HG03064 (cell line): ENCODE measurements around the gene DNAH8.

ENCODE experiments used
- ATAC-seq: cut with Tn5 transposase; IDR thresholded peaks from one replicate; pipeline ENCODE4 v1.9.1; 2021; ENCODE audit warnings: low read depth; ENCODE audit not compliant: unreplicated experiment

DNAH8 gene

GRCh38 chr6:38944655-38945279 is 229.7 kb downstream of the DNAH8 start:
- no peak for ATAC-seq

DNA sequence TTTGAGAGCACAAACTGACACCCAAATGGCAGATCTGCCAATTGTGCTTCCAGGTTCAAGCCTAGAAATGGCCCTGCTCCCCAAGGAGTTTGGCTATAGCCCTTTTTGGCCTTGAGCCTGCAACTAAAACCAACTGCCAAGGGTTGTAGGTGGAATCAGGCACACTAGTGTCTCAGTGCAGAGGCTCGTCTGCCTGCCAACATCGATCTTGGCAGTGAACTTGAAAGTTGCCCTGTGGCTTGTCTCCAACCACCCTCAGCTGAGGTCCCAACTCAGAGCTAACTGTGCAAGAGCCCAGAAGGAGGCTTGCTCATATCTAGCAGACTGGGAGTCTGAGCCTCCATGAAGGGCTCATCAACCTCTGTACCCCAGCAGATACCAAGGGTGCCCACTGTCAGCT is 240.8 kb downstream of the DNAH8 start:
- no peak for ATAC-seq

GRCh38 chr6:38957426-38957825 is 242.3 kb downstream of the DNAH8 start:
- no peak for ATAC-seq

GRCh38 chr6:38959138-38959537 is 244.0 kb downstream of the DNAH8 start:
- ATAC-seq: no peak

- no peak for ATAC-seq
Measured at GRCh38 chr6:38968702-38969149, 253.6 kb downstream of the DNAH8 start.

- no peak for ATAC-seq
Measured at GRCh38 chr6:38973178-38974057, 258.3 kb downstream of the DNAH8 start.

DNA sequence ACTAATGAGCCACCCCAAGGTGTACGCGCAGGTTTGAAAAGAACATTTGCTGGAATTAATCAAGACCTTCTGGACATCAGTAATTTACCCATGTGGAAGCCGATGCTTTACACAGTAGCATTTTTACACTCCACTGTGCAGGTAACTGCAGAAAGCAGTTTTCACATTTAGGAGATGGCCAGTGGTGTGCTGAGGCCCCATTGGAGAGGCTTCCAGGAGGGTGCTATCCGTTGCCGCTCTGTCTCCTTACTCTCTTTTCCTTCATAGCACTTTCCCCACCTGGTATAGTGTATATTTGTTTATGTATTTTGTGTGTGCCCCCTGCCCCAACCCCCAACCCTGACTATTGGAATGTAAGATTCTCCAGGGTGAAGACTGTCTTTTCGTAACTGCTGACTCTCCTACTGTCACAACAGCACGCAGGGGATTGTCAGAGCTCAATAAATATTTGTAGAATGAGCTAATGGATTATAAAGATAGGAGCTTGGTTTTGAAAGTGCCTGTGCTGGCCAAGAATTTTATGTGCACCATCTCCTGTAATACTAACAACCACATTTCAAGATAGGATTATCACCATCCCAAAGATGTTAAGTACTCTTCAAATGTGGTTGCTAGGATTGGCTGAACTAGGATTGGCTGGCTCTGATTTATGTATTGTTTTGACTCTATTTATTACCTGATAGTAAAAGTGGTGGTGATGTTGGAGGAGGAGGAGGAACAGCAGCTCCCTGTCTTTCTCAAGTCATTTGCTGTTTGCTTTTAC is 259.5 kb downstream of the DNAH8 start:
- no peak for ATAC-seq

DNA sequence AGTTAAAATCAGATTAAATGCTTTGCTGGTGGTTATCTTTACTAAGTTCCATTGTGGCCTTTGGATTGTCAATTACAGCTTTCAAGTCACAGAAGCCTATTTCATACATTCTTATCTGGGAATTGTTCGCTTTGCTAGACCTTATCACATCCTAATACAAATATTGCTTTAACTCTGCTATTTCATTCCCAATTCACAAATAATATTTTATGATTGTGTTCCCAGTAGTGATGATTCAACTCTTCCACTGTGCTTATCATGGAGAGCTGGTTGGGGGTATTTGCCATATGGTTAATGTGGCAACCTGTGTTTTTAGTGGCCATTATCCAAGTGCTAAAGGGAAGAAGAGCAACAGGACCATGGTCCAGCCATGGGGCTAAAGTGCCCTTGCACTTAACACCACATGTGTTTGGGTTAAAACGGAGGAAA is 260.5 kb downstream of the DNAH8 start:
- no peak for ATAC-seq

DNA sequence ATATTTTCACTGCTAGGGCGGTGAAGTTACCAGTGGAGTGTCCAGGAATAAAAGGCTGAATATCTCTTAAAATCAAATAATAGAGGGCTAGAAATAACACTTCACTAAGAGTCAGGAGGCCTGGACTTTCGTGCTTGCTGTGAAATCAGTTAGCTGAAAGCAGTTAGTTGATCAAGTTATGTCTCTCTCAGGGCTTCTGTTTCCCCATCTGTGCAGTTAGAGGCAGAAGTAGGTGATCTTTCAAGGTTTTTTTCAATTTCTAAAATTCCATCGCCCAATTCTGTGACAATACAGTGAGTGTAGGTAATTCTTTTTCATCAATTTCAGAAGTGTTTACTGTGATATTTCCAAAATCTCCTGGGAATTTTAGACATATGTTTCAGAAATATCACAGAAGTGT is 260.9 kb downstream of the DNAH8 start:
- ATAC-seq: no peak

DNA sequence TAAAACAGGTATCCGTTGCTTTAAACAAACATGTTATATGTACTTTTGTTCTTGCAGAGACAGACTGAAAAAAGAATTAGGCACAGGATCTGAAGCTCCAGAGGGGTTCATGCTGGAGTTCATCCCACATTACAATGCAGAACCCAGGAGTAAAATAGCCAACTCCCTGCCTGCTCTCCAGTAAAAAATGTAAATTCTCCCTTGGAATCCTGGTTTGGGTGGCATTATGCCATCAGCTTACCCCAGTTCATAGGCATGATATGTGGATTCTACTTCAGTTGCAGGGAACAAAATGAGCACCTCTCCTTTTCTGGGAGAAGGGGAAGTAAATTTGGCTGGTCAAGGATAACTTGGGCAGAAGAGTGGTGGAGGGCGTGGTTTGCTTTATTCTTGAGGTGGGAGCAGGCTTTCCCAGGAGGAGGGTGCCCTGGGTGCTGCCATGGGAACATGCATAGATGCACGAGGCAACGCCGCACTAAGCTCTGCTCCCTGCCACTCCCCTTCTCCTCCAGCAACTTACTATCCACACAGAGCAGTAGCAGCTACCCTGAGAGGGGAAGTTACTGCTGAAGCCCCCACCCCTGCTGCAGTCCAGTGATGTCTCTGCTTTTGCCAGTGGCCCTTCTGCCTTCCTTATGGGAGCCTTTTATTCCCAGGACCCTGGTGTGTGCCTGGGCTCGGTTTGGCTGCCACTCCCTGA is 261.8 kb downstream of the DNAH8 start:
- ATAC-seq: no peak

DNA sequence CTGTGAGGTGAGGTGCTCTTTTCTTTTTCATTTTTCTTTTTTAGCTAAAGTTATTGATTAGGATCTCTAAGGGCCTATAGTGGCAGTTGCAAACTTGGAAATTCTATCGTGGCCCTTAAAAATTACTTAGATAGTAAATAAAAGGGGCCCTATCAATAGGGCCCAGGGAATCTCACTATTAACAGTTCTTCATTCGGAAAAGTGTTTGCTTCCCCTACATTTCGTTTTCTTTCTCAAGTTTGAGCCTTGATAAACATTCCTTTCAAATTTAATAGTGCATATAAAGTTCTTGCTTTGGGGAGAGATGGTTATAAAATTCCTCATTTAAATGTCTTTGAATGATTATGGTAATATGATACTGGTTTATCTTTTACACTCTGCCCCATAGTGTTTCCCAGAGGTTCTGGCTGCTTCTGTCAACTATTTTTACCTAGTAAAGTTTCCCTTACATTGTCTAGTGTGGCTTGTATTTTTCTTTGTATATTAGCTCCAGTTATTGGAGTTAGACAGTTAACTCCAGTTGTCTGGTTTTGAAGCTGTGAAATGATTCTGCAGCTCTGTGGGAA is 263.1 kb downstream of the DNAH8 start:
- ATAC-seq: no peak

DNA sequence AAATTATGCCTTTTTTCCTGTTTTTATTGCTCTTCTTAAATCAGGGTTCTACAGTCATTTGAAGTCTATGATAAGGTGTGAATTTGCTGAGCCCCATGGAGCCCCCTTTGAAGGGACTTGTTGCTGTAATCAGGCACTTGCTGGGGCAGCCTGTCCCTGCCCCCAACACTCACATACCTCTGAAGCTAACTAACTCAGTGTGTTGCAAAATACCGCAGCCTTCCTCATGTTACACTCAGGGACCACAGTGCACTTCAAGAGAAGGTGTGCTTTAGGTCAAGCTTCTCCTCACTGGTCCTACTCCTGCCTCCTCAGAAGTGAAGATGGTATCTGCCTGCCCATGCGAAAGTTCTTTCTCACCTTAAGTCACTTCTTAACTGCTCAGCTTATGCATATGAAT is 267.4 kb downstream of the DNAH8 start:
- ATAC-seq: no peak

- no peak for ATAC-seq
Measured at GRCh38 chr6:38984723-38985122, 269.6 kb downstream of the DNAH8 start.

DNA sequence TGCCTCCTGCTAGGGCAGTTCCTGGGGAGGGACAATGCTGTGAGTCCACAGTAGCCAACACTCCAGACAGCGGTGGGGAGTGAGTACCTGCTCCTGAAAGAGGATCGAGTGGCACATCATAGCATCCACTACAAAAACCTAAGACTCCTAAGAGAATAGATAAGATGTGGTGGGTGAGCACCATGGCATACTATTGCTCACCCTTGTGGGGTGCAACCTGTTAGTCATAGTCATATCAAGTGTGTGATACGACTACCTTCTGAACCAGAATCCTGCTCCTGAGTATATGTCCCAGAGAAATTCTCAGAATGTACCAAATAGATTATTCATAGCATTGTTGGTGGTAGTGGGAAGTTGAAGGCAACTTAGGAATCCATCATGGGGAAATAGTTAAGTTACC is 270.7 kb downstream of the DNAH8 start:
- ATAC-seq: no peak

DNA sequence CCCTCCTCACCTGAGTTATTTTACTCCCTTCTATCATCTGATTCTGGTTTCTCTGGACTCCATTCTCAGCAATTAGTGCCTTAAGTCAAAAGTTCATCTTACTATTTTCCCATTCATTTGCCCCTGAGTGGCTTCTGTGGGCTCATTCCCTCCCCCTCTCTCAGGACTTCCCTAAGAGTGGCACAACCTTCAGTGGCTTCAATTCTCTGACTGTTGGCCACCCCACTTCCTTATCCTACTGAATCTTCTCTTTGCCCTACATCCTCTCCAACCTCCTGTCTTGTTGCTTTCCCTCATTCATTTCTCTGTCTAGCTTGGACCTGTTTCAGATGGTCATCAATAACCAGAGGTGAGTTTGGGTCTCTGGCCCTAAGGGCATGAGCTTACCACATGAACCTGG is 272.4 kb downstream of the DNAH8 start:
- ATAC-seq: no peak

DNA sequence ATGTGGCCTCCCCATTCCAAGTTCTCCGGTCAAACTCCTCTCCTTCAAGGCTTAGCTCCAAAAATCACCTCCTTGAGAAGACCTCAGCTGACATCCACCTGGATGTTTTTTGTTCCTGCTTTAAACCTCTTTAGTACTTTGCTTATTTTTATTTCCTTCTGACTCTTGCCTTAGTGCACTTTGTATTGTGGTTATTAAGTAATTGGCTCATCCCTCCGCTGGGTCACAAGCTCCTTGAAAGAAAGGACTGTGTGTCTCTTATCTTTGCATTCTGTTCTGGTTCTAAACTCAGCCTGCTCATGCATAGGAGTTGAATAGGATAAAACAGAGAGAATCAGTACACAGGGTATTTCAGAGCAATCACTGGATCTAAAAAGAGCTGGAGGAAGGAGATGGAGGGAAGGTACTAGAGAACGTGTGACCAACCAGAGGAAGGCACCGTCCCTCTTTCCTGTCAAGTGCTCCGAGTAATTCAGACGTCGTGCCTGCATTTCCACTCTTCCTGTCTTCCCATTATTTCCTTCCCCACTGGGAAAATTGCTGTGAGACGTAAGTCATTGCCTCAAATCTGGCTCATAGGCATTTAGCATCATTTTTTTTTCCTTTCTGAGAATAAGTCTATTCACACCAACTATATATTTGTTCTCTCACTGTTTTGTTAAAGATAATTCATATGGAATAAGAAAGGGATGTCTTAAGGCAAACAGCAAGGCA is 273.8 kb downstream of the DNAH8 start:
- no peak for ATAC-seq

DNA sequence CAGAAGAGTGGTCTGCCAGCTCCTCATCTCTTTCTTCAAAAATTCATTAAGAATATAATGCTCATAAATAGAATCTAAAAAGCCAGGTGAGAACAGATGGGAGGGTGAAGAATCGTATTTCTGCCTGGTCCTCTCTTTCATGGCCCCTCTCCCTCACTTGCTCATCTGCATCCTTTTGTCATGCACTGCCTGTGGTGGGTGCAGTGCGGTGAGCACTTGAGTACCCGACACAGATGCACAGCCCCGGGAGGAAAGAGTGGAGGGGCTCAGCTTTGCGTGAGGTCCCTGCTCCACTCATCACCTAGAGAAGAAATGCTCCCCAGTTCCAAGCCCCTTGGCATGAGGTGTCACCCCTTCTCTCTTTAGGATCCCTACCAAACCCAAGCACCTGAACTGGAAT is 275.4 kb downstream of the DNAH8 start:
- no peak for ATAC-seq

- no peak for ATAC-seq
Measured at GRCh38 chr6:38996676-38997075, 281.6 kb downstream of the DNAH8 start.

GRCh38 chr6:38997128-38997761 is 282.1 kb downstream of the DNAH8 start:
- no peak for ATAC-seq
